KMS-11 (cell line): ENCODE results near the gene ABCB9.

Experiments
- H2AFZ ChIP-seq: fragments of 200-600 bp; sonication (generic); 2 replicates; pipeline ENCODE4 v1.6.1; 2016; ENCODE audit warnings: antibody characterized with exemption, mixed run types, low read depth
- H3K27ac ChIP-seq: fragments of 200-600 bp; sonication (generic); 2 replicates; pipeline ENCODE4 v1.6.1; 2016; ENCODE audit warnings: mild to moderate bottlenecking, mixed run types
- H3K27me3 ChIP-seq: fragments of 200-600 bp; sonication (generic); 2 replicates; pipeline ENCODE4 v1.6.1; 2017; ENCODE audit warnings: mild to moderate bottlenecking, low read depth, mixed run types, moderate library complexity; ENCODE audit not compliant: insufficient read depth
- H3K36me3 ChIP-seq: fragments of 200-600 bp; sonication (generic); 2 replicates; pipeline ENCODE4 v1.6.1; 2017; ENCODE audit warnings: mild to moderate bottlenecking, mixed run types; ENCODE audit not compliant: insufficient read depth
- H3K4me1 ChIP-seq: fragments of 200-600 bp; sonication (generic); 2 replicates; pipeline ENCODE4 v1.6.1; 2016; ENCODE audit warnings: mild to moderate bottlenecking, low read depth, mixed run types; ENCODE audit not compliant: poor library complexity, severe bottlenecking
- H3K4me2 ChIP-seq: fragments of 200-600 bp; sonication (generic); 2 replicates; pipeline ENCODE4 v1.7.0; 2016; ENCODE audit warnings: mild to moderate bottlenecking, mixed run types
- H3K4me3 ChIP-seq: fragments of 200-600 bp; sonication (generic); IDR thresholded peaks from 2 replicates; pipeline ENCODE4 v1.6.1; 2017; ENCODE audit warnings: low read depth, low read length, mixed read lengths; ENCODE audit not compliant: insufficient read depth
- H3K79me2 ChIP-seq: fragments of 200-600 bp; sonication (generic); 2 replicates; pipeline ENCODE4 v1.6.1; 2016; ENCODE audit warnings: low read depth, mixed run types; ENCODE audit not compliant: insufficient read depth
- H3K9ac ChIP-seq: fragments of 200-600 bp; sonication (generic); 2 replicates; pipeline ENCODE4 v1.6.1; 2016; ENCODE audit warnings: mild to moderate bottlenecking, mixed run types
- H4K20me1 ChIP-seq: fragments of 200-600 bp; sonication (generic); 2 replicates; pipeline ENCODE4 v1.6.1; 2016; ENCODE audit warnings: mild to moderate bottlenecking, mixed run types; ENCODE audit not compliant: insufficient read depth
- CTCF ChIP-seq: fragments of 200-600 bp; sonication (generic); conservative IDR thresholded peaks from 2 replicates; pipeline ENCODE4 v1.6.1; 2017; ENCODE audit warnings: low read depth, mild to moderate bottlenecking, antibody characterized with exemption, low read length, moderate library complexity, mixed read lengths

The ABCB9 gene

GRCh38 chr12:122959566-122960192, 6.6 kb downstream of the ABCB9 start:
- H3K4me3 ChIP-seq = no peak overlapping the region
- TF ChIP-seq CTCF = no peak
- no peak overlapping the region for H2AFZ ChIP-seq
- no peaks in the 10 kb centered on the region for H3K27me3 ChIP-seq
- no peak overlapping the region for H3K9ac ChIP-seq
- H4K20me1 ChIP-seq = no peaks in the 10 kb centered on the region
- no peaks in the 10 kb centered on the region for H3K36me3 ChIP-seq
- H3K4me1 ChIP-seq = no peaks in the 10 kb centered on the region
- no peaks in the 10 kb centered on the region for H3K79me2 ChIP-seq
- H3K4me2 ChIP-seq = no peak overlapping the region
- no peak overlapping the region for H3K27ac ChIP-seq

- Histone ChIP-seq H3K9ac (no peak overlapping the region), H3K27ac (no peak overlapping the region), H4K20me1 (no peaks in the 10 kb centered on the region), H3K36me3 (no peaks in the 10 kb centered on the region), H3K4me3 (no peak overlapping the region), H3K27me3 (no peaks in the 10 kb centered on the region), H3K4me2 (no peak overlapping the region), H3K4me1 (peaks cover 5% of the 10 kb centered on the region), H2AFZ (no peak overlapping the region), H3K79me2 (no peaks in the 10 kb centered on the region)
- TF ChIP-seq CTCF = no peak
These were observed 7.9 kb downstream of the ABCB9 start for GRCh38 chr12:122958198-122958888.

GRCh38 chr12:122956035-122956434, 10.2 kb downstream of the ABCB9 start:
- H3K4me1 ChIP-seq = peaks cover 16% of the 10 kb centered on the region
- H2AFZ ChIP-seq = no peak overlapping the region
- no peaks in the 10 kb centered on the region for H4K20me1 ChIP-seq
- H3K27me3 ChIP-seq = no peaks in the 10 kb centered on the region
- H3K79me2 ChIP-seq = no peaks in the 10 kb centered on the region
- TF ChIP-seq CTCF = no peak
- H3K9ac ChIP-seq = no peak overlapping the region
- no peaks in the 10 kb centered on the region for H3K36me3 ChIP-seq
- no peak overlapping the region for H3K27ac ChIP-seq
- H3K4me2 ChIP-seq = no peak overlapping the region
- no peak overlapping the region for H3K4me3 ChIP-seq

GRCh38 chr12:122955156-122955555, 11.1 kb downstream of the ABCB9 start:
- H3K4me2 ChIP-seq = no peak overlapping the region
- no peaks in the 10 kb centered on the region for H4K20me1 ChIP-seq
- peaks cover 16% of the 10 kb centered on the region for H3K4me1 ChIP-seq
- no peak for TF ChIP-seq CTCF
- H3K36me3 ChIP-seq = no peaks in the 10 kb centered on the region
- H3K79me2 ChIP-seq = no peaks in the 10 kb centered on the region
- H3K27ac ChIP-seq = no peak overlapping the region
- H2AFZ ChIP-seq = no peak overlapping the region
- no peak overlapping the region for H3K4me3 ChIP-seq
- H3K27me3 ChIP-seq = no peaks in the 10 kb centered on the region
- H3K9ac ChIP-seq = no peak overlapping the region
